Measurements from ENCODE around the gene NPFFR2. TPM values are rescaled to one million over a fixed set of nuclear protein-coding genes. Genes with fewer than 3 reads are reported as not detected.
"Not testable (repeated sequence)": the region's sequence is repeated elsewhere in the genome, so short reads cannot be mapped to it uniquely, and the experiment has no call there.

NPFFR2 gene
- total RNA-seq, 2 experiments from 2014 or later, result not detected

GRCh38 chr4:72077346-72077745, 45.5 kb downstream of the NPFFR2 start:
- no peak for ATAC-seq (ENCODE audit: low read depth)
- no peaks in the 10 kb centered on the region for H3K9me3 Mint-ChIP-seq
- no peak overlapping the region for H3K27ac Mint-ChIP-seq
- POLR2A ChIA-PET, result no interaction called here
- no peaks in the 10 kb centered on the region for H3K36me3 Mint-ChIP-seq
- no peaks in the 10 kb centered on the region for H3K27me3 Mint-ChIP-seq
- DNase-seq, result no peak
- no peaks in the 10 kb centered on the region for H3K4me1 Mint-ChIP-seq
- H3K4me3 Mint-ChIP-seq, result no peak overlapping the region

GRCh38 chr4:72084587-72085011, 52.8 kb downstream of the NPFFR2 start:
- DNase-seq, result no peak
- no peaks in the 10 kb centered on the region for H3K27me3 Mint-ChIP-seq
- H3K4me3 Mint-ChIP-seq, result no peak overlapping the region
- H3K9me3 Mint-ChIP-seq, result no peaks in the 10 kb centered on the region
- no peaks in the 10 kb centered on the region for H3K4me1 Mint-ChIP-seq
- no peaks in the 10 kb centered on the region for H3K36me3 Mint-ChIP-seq
- H3K27ac Mint-ChIP-seq, result no peak overlapping the region
- no peak for ATAC-seq (ENCODE audit: low read depth)
- POLR2A ChIA-PET, result interaction anchor here (0.7 kb wide), 1 partner anchor 767 kb away, joined by 3 read pairs; no protein-coding TSS in a partner anchor

- H3K4me1 Mint-ChIP-seq; H3K36me3 Mint-ChIP-seq; H3K27me3 Mint-ChIP-seq; ATAC-seq (ENCODE audit: low read depth); H3K27ac Mint-ChIP-seq; POLR2A ChIA-PET; H3K9me3 Mint-ChIP-seq; H3K4me3 Mint-ChIP-seq; DNase-seq: not testable (repeated sequence)
Observed at GRCh38 chr4:72090606-72091005, 58.8 kb downstream of the NPFFR2 start.

- Mint-ChIP-seq H3K27me3 (no peaks in the 10 kb centered on the region), H3K9me3 (no peaks in the 10 kb centered on the region), H3K27ac (no peak overlapping the region), H3K4me1 (no peaks in the 10 kb centered on the region), H3K36me3 (no peaks in the 10 kb centered on the region), H3K4me3 (no peak overlapping the region)
- DNase-seq, result no peak
- POLR2A ChIA-PET, result no interaction called here
- no peak for ATAC-seq (ENCODE audit: low read depth)
Observed at GRCh38 chr4:72094059-72094797, 62.4 kb downstream of the NPFFR2 start.

- DNase-seq (no peak), ATAC-seq (ENCODE audit: low read depth) (no peak)
- H3K36me3 Mint-ChIP-seq, result no peaks in the 10 kb centered on the region
- peaks cover 4% of the 10 kb centered on the region for H3K27me3 Mint-ChIP-seq
- no peaks in the 10 kb centered on the region for H3K4me1 Mint-ChIP-seq
- H3K27ac Mint-ChIP-seq, result no peak overlapping the region
- POLR2A ChIA-PET, result no interaction called here
- H3K4me3 Mint-ChIP-seq, result no peak overlapping the region
- no peaks in the 10 kb centered on the region for H3K9me3 Mint-ChIP-seq
Observed at GRCh38 chr4:72107456-72107855, 75.7 kb downstream of the NPFFR2 start.

GRCh38 chr4:72109364-72109763, 77.6 kb downstream of the NPFFR2 start:
- POLR2A ChIA-PET, result no interaction called here
- Mint-ChIP-seq H3K9me3 (no peaks in the 10 kb centered on the region), H3K4me3 (no peak overlapping the region), H3K4me1 (no peaks in the 10 kb centered on the region), H3K27ac (no peak overlapping the region), H3K36me3 (no peaks in the 10 kb centered on the region), H3K27me3 (peaks cover 4% of the 10 kb centered on the region)
- DNase-seq, result no peak
- no peak for ATAC-seq (ENCODE audit: low read depth)

GRCh38 chr4:72109959-72110497, 78.2 kb downstream of the NPFFR2 start:
- Mint-ChIP-seq H3K27ac (no peak overlapping the region), H3K4me3 (no peak overlapping the region), H3K36me3 (no peaks in the 10 kb centered on the region), H3K9me3 (no peaks in the 10 kb centered on the region), H3K4me1 (no peaks in the 10 kb centered on the region), H3K27me3 (peaks cover 4% of the 10 kb centered on the region)
- ATAC-seq (ENCODE audit: low read depth) (no peak), DNase-seq (no peak)
- POLR2A ChIA-PET, result no interaction called here

GRCh38 chr4:72110886-72111285, 79.1 kb downstream of the NPFFR2 start:
- Mint-ChIP-seq H3K27ac (no peak overlapping the region), H3K36me3 (no peaks in the 10 kb centered on the region), H3K27me3 (peaks cover 4% of the 10 kb centered on the region), H3K4me1 (no peaks in the 10 kb centered on the region), H3K4me3 (no peak overlapping the region), H3K9me3 (no peaks in the 10 kb centered on the region)
- ATAC-seq (ENCODE audit: low read depth) (no peak), DNase-seq (no peak)
- POLR2A ChIA-PET, result no interaction called here

GRCh38 chr4:72111863-72112262, 80.1 kb downstream of the NPFFR2 start:
- H3K36me3 Mint-ChIP-seq, result no peaks in the 10 kb centered on the region
- POLR2A ChIA-PET, result no interaction called here
- no peak for ATAC-seq (ENCODE audit: low read depth)

GRCh38 chr4:72112514-72113156, 80.8 kb downstream of the NPFFR2 start:
- Mint-ChIP-seq H3K9me3 (no peaks in the 10 kb centered on the region), H3K27ac (no peak overlapping the region), H3K4me1 (no peaks in the 10 kb centered on the region), H3K4me3 (no peak overlapping the region), H3K27me3 (peaks cover 4% of the 10 kb centered on the region), H3K36me3 (no peaks in the 10 kb centered on the region)
- POLR2A ChIA-PET, result no interaction called here
- no peak for DNase-seq
- no peak for ATAC-seq (ENCODE audit: low read depth)

More at GRCh38 chr4:72111863-72112262, 80.1 kb downstream of the NPFFR2 start:
- no peaks in the 10 kb centered on the region for H3K9me3 Mint-ChIP-seq
- no peak for DNase-seq
- H3K4me1 Mint-ChIP-seq, result no peaks in the 10 kb centered on the region
- no peak overlapping the region for H3K4me3 Mint-ChIP-seq
- H3K27me3 Mint-ChIP-seq, result peaks cover 4% of the 10 kb centered on the region
- no peak overlapping the region for H3K27ac Mint-ChIP-seq

- H3K4me3 Mint-ChIP-seq, result no peak overlapping the region
- H3K4me1 Mint-ChIP-seq, result no peaks in the 10 kb centered on the region
- no peaks in the 10 kb centered on the region for H3K9me3 Mint-ChIP-seq
- POLR2A ChIA-PET, result no interaction called here
- DNase-seq (no peak), ATAC-seq (ENCODE audit: low read depth) (no peak)
- no peaks in the 10 kb centered on the region for H3K27me3 Mint-ChIP-seq
- H3K36me3 Mint-ChIP-seq, result no peaks in the 10 kb centered on the region
- H3K27ac Mint-ChIP-seq, result no peak overlapping the region
Observed at GRCh38 chr4:72118017-72118416, 86.2 kb downstream of the NPFFR2 start.

GRCh38 chr4:72119946-72120345, 88.1 kb downstream of the NPFFR2 start:
- no peaks in the 10 kb centered on the region for H3K36me3 Mint-ChIP-seq
- ATAC-seq (ENCODE audit: low read depth), result no peak
- no peaks in the 10 kb centered on the region for H3K9me3 Mint-ChIP-seq
- DNase-seq, result no peak
- POLR2A ChIA-PET, result no interaction called here
- H3K27ac Mint-ChIP-seq, result no peak overlapping the region
- no peak overlapping the region for H3K4me3 Mint-ChIP-seq
- no peaks in the 10 kb centered on the region for H3K4me1 Mint-ChIP-seq
- H3K27me3 Mint-ChIP-seq, result no peaks in the 10 kb centered on the region

GRCh38 chr4:72128741-72129140, 96.9 kb downstream of the NPFFR2 start:
- DNase-seq, result no peak
- no peaks in the 10 kb centered on the region for H3K36me3 Mint-ChIP-seq
- H3K27ac Mint-ChIP-seq, result no peak overlapping the region
- H3K4me3 Mint-ChIP-seq, result no peak overlapping the region
- H3K4me1 Mint-ChIP-seq, result no peaks in the 10 kb centered on the region
- POLR2A ChIA-PET, result no interaction called here
- no peaks in the 10 kb centered on the region for H3K27me3 Mint-ChIP-seq
- H3K9me3 Mint-ChIP-seq, result no peaks in the 10 kb centered on the region
- no peak for ATAC-seq (ENCODE audit: low read depth)

GRCh38 chr4:72136429-72136828, 104.6 kb downstream of the NPFFR2 start:
- no peaks in the 10 kb centered on the region for H3K36me3 Mint-ChIP-seq
- H3K9me3 Mint-ChIP-seq, result peaks cover 3% of the 10 kb centered on the region
- POLR2A ChIA-PET, result no interaction called here
- no peak overlapping the region for H3K27ac Mint-ChIP-seq
- no peaks in the 10 kb centered on the region for H3K4me1 Mint-ChIP-seq
- no peak for ATAC-seq (ENCODE audit: low read depth)
- no peak for DNase-seq
- no peaks in the 10 kb centered on the region for H3K27me3 Mint-ChIP-seq
- no peak overlapping the region for H3K4me3 Mint-ChIP-seq

Data from activated naive CD8-positive, alpha-beta T cell treated with anti-CD3 and anti-CD28 coated beads, Interleukin-2, amount 10 ng/mL, durations not matched to agents 7 days and 5 days (primary cell).